ENCODE measurements around the gene THRB.
A peak's percentile ranks its signal among the peaks of the same experiment; 100 is the strongest.

THRB gene

DNA sequence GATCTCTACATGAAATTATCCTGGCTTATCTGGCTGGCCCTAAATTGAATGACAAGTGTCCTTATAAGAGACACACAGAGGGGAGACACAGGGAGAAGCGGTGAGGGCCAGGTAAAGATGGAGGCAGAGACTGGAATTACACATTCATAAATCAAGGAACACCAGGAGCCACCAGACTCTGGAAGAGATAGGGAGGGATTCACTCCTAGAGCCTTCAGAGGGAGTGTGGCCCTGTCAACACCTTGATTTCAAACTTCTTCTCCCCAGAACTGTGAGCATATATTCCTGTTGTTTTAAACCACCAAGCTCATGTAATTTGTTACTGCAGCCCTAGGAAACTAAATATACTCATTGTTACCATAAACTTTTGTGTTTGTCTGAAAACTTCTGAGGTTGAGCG, 193.7 kb downstream of the THRB start:
- DNase-seq: no peak

GRCh38 chr3:24299806-24300626, 194.6 kb downstream of the THRB start:
- DNase-seq: no peak

DNA sequence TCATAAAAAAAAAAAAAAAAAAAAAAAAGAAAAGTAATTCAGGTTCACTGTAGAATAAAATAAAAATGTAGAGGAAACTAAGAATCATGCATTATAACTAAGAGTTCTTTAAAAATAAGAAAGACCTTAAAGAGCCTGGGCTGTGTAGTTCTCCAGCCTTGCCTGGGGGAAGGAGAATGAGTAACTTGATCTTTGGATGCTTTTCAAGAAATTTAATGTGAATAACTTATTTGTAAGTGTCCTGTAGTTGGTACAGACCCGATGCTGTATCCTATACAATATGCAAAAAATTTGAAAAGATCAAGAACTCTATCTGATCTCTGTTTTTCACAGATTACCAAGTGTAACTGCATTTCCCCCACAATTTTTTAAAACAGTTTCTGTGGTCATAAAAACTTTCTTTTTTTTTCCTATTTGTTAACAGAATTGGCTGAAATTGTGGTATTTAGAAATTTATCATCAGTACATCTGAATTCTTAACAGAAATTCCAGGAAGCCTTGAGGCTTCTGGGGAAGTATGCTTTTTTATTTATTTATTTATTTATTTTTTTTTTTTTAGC, 195.3 kb downstream of the THRB start:
- no peak for DNase-seq

- DNase-seq: no peak
These were observed 198.0 kb downstream of the THRB start for GRCh38 chr3:24296441-24297205.

DNA sequence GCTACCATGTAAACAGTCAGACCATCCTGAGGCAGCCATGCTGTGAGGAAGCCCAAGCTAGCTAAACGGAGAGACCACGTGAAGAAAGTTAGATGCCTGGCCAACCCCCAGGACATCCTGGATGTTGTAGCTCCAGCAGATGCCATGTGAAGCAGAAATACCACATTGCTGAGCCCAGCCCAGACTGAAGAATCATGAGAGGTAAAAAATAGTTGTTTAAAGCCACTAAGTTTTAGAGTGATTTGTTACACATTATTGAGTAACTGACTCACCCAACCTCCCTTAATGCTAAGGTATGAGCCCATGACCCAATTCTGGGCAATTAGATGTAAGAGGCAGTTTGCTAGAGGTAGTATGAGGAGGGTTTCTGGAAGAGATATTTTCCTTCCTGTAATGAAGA, 200.5 kb downstream of the THRB start:
- no peak for DNase-seq

DNA sequence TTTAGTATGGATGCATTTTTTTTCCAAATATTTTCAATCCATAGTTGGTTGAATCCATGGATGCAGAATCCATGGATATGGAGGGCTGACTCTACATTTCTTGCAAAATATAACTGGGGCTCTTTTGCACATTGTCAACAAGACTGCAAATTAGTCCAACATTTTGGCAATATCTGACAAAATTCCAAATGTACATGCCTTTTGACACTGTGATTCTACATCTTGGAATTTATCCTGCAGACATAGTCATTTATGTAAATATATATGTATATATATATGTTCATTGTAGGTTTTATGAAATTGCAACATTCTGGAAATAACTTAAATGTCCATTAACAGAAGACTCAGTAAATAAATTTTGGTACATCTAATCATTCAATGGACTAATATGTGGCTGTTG, 203.0 kb downstream of the THRB start:
- no peak for DNase-seq

DNA sequence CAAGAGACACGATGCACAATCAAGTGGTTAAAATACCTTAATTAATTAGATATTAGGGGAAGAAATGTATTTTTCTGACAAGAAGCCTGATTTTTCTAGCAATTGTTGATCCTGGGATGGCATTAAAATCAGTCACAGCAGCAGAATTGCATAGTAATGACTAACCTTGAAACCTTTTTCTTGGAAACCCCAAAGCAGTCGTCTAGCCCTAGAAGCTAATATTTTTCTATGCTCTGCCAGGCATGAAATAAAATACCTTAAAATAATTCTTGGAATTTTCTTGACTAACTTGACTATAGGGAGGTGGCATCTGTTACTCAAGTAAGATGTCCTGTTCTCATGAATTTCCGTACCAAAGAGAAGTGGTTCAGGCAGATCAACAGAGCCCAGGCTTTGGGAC, 204.1 kb downstream of the THRB start:
- no peak for DNase-seq

DNA sequence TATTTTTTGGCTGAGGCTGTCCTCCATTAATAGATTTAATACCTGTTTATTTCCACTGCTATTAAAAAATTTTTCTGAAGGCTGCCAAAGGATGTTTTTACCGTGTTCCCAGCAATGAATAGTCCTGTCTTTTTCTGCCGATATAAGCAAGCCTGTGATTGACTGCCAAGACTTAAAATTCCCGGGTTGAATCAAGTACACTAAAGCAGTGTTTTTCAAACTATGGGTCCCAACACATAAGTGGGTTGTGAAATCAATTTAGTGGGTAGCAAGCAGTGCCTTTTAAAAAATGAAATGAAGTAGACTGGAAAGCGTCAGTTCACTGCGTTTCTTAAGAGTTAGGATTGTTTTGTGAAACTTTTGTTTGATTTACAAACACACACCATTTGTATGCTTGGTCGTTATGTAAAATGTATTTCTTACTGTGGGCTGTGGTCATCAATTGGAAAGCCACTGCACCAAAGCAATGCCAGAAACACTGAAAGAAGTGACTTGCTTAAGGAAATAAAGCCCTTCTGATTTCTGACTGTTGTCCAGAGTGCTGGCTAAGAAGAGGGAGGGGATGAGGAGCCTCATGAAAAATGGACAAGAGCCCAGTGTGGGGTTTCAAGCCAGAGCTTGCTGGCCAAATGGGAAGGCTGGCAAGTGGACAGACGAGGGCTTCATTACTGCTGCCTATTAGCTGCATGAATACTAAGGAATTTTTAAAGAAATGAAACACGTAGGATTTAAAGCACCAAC, 206.0 kb downstream of the THRB start:
- no peak for DNase-seq

DNA sequence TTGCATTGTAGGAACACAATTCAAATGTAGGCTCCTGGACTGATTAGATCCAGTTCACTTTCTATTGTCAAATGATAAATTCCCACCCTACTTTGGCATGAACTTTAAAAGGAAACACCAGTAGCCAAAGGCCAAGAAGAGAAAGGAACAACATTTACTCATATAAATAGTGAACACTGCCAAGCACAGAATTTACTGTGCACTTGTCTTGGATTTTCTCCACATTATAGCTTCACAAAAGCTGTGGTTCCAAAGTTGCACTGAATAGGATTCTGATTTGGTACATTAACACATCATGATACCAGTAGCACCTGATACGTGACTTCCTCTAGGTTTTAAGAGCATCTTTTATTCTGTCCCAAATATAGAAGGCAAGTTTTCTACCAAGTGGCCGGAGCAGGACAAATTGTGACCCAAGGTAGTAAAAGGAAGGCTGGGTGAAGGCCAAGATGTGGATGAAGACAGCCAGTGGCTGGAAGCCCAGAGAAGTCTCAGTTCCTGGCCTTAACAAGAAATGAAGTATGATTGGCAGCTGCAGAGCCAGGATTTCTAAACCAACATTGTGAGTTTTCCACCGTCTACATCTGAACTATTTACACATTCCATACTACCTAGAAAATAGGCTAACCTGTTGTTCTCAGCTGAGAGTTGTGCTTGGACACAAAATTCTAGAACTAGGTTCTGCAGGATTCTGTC, 206.7 kb downstream of the THRB start:
- no peak for DNase-seq

GRCh38 chr3:24286405-24286804, 208.2 kb downstream of the THRB start:
- no peak for DNase-seq

GRCh38 chr3:24278543-24278942, 216.1 kb downstream of the THRB start:
- DNase-seq: no peak

- no peak for DNase-seq
These were observed 221.2 kb downstream of the THRB start for GRCh38 chr3:24273491-24273890.

- DNase-seq: no peak
These were observed 221.8 kb downstream of the THRB start for GRCh38 chr3:24272875-24273274.

- no peak for DNase-seq
These were observed 222.2 kb downstream of the THRB start for GRCh38 chr3:24272408-24272807.

DNA sequence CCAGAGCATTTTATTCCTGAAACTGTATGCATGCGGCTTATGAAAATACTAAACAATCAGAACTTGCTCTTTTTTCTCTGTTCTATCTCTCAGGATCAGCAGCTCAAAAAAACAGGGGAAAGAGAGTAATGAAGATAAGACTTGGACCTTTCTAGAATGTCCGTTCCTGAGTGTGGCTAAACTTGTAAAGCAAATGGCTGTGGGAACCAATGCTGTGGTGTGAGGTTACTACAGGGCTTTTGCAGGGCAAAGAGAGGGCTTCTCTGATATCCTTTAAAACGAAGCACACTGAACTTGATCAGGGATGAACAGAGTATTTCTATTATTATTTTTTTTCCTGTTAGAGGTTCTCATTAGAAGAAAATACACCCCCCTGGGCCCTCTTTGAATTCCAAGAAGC, 223.4 kb downstream of the THRB start:
- no peak for DNase-seq

GRCh38 chr3:24270744-24271143, 223.9 kb downstream of the THRB start:
- DNase-seq: no peak

DNA sequence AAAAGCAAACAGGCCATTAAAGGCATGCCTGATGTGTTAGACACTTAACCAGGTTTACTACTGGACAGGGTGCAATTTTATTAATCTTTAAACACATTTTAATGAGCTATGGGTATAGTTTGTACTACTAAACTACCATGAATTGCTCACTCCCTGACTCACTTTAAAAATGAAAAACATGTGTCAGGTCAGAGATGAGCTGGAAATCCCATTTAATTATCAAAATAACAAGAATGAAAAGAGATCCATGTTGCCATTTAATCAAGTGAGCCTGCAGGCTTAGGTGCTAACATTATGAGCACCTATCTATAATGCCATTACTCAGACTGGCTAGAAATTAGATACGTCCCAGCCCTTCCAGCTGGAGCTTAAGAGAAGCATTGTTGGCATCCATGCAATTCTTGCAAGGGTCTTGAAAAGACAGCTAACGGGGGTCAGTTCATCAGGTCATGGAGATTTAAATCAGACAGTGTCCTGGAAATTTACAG, 224.4 kb downstream of the THRB start:
- no peak for DNase-seq

DNA sequence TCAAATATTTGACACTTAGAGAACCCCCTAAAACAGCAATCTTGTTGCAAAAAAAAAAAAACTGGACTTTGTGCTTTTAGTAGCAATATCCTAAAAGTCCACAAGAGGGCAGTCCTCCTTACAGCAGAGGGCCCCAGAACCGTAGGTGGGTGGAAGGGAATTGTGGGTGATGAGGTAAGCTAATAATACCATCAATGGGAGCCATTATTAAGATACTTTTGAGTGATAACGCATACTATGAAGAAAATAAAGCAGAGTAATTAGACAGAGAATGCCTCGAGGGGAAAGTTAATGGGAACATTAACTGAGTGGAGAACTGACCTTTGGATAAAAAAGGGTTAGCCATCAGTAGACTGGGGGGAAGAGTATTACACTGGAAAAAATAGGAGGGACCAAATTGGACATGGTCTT, 229.9 kb downstream of the THRB start:
- DNase-seq: peak in 1 of 2 donors; percentile 8

GRCh38 chr3:24264011-24264410, 230.6 kb downstream of the THRB start:
- DNase-seq: no peak

GRCh38 chr3:24263069-24263668, 231.5 kb downstream of the THRB start:
- DNase-seq: no peak

- DNase-seq: no peak
These were observed 233.1 kb downstream of the THRB start for GRCh38 chr3:24261521-24261920.

GRCh38 chr3:24259901-24260512, 234.6 kb downstream of the THRB start:
- DNase-seq: no peak
